GM20431 (cell line): ENCODE data around the gene RTL10.
"Not testable (repeated sequence)": the region's sequence is repeated elsewhere in the genome, so short reads cannot be mapped to it uniquely, and the experiment has no call there.

ENCODE experiments used
- in situ Hi-C: fragments of 300-500 bp; cut with MseI, MboI; formaldehyde crosslinking; loops from one replicate; pipeline ENCODE4 v1.15.0; 2020; ENCODE audit warnings: low sequenced_read_pairs; ENCODE audit not compliant: unreplicated experiment

The RTL10 gene

DNA sequence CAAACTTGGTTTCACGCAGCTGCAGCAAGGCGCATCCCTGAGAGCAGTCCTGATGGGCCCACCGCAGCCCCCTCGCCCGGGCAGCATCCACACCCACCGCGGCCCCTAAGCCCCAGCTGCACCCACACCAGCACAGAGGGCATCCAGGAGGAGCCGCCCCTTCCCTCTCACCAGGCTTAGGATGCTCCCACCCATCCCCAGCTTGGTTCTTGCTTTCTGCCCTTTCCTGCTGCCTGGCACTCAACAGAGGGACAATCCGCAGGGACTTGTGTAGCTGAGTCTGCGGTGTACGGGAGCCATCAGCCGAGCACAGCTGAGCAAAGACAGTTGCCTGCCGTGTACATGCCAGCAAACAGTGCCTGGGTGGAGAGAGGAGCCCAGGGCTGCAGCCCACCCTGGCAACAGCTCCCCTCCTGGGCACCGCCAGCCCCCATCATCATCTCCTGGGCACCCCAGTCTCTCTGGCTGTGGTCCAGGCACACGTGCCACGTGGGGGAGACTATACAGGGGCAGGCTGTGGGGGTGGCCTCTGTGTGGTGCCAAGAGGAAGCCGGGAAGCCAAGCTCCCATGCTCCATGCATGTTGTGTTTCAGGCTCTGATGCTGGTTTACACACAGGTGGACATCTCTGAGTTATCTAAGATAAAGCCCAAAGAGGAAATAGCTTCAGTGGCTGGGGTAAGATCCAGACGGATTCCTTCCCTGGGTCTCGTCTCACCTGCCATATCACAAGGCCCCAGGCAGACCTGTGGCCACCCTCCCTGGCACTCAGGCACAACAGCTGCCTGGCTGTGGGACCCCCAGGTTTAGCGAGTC, 36.0 kb upstream of the RTL10 start:
- in situ Hi-C loops: no loop called here

- in situ Hi-C loops: no loop called here
These were observed 35.3 kb upstream of the RTL10 start for GRCh38 chr22:19889951-19890350.

DNA sequence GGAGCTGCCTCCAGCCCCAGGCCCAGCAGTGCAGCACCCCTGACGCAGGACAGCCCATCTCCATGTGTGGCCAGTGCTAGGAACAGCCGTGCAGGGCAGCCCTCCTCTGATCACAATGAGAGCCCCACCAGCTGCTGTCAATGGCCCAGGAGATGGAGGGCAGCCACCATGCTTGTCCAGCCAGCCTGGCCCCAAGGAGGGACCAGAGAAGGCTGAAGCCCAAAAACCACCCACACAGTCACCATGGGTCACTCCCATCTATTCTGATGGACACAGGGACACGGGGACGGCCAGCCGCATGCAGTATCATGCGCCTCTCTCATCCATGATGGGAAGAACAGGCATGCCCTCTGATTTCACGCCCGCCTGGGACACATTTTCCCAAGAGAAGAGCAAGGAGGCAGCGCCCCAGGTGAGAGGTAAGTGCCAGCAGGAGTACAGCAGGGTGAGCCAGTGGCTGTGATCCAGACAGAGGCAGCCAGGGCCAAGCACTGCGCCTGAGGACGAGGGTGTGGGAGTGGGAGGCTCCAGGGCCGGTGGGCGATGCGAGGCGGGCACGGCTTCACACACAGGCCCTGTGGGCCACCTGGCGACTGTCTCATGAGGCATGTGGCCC, 33.6 kb upstream of the RTL10 start:
- in situ Hi-C loops: no loop called here

- in situ Hi-C loops: no loop called here
These were observed 32.7 kb upstream of the RTL10 start for GRCh38 chr22:19887256-19887985.

DNA sequence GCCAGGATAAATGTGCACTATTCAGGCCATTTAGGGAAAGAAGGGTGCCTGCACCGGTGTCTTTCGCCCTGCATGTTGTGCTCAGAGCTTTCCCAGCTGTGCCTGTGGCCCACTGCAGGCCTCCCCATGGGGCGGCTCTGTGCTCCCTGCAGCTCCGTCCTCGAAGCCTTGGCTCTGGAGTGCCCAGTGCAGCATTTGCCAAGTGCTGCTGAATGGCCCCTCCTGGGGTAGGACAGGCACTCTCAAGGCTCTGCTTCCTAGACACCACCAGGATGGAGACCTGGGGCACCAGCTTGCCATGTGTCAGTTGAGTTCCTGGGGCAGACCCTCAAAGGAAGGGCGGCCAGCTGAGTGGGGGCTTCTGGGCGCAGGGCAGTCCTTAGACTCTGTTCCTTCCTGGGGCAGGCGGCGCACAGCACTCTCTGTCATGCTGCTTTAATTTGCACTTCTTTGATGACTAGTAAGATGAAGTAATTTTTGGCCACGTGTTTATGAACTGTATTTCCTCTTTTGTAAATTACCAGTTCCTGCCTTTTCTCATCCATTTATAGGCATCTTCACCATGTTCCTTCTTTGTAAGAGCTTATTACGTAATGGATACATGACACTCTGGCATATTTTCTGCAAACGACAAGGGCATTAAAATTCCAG, 32.1 kb upstream of the RTL10 start:
- in situ Hi-C loops: no loop called here

DNA sequence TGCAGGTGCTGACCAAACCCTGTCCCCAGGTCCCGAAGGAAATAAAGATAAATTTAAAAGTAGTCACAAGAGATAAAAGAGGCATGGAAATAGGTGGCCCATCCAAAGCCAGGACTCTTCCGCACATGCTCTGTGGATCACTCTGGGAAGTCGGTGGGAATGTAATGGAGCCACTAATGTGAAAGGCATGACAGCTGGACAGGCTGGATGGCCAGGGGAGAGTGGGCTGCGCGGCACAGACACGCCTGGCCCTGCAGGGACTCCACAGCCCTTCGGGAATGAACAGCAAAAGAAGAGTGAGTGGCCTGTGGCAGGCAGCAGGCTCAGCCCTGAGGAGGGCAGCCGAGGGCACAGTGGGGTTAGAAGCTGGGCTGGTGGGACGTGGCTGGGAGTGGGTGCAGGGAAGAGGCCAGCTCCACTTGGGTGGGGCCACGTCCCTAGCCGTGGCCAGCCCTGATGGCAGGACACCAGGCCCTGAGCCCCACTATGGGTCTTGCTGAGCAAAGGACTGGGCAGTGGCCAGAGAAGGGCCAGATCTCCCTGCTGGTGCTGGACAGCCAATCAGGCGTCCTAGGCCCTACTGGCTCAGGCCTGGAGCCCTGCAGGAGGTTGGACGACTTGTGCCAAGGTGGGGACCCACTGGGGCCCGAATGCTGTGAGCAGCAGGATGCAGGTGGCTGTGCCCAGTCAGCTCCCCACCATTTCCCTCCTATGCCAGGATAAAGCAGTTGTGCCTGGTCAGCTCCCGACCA, 31.3 kb upstream of the RTL10 start:
- in situ Hi-C loops: no loop called here

GRCh38 chr22:19884954-19885751, 30.5 kb upstream of the RTL10 start:
- in situ Hi-C loops: no loop called here

DNA sequence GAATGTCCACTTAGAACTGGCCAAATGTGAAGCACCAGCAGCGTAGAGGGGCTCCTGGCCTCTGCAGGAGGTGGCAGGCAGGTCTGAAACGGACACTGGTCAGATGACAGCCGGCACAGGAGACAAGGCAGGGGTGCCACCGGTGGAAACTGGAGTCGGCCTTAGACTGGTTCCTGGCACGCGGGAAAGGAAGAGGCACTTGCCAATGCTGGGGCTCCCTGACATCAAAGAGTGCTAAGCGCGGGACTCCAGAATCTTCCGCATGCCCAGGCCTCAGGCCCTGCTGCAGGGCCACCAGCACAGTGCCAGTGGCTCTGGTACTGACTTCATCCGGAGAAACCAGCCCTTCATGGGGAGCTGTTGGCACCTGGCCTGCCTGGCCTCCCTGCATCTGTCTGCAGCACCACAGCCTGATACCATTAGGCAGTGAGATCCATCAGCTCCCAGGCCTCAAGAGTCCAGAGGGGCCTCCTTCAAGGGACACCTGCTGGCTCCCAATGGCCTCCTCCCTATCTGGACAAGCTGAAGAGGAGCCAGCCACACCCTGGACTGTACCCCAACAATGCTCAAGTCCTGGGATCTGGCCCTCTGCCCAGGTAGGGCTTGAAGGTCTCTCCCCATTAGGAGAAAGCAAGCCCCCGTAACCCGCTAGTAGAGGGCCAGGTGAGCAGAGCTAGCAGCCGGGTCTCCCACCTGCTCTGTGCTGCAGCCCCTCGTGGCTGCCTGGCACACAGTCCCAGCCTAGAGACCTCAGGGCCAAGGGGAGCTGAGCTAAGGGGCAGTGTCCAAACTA, 29.7 kb upstream of the RTL10 start:
- in situ Hi-C loops: no loop called here

- in situ Hi-C loops: not testable (repeated sequence)
These were observed 28.8 kb upstream of the RTL10 start for GRCh38 chr22:19883446-19883845.

GRCh38 chr22:19882446-19883381, 28.0 kb upstream of the RTL10 start:
- in situ Hi-C loops: no loop called here

GRCh38 chr22:19880786-19881569, 26.3 kb upstream of the RTL10 start:
- in situ Hi-C loops: no loop called here

DNA sequence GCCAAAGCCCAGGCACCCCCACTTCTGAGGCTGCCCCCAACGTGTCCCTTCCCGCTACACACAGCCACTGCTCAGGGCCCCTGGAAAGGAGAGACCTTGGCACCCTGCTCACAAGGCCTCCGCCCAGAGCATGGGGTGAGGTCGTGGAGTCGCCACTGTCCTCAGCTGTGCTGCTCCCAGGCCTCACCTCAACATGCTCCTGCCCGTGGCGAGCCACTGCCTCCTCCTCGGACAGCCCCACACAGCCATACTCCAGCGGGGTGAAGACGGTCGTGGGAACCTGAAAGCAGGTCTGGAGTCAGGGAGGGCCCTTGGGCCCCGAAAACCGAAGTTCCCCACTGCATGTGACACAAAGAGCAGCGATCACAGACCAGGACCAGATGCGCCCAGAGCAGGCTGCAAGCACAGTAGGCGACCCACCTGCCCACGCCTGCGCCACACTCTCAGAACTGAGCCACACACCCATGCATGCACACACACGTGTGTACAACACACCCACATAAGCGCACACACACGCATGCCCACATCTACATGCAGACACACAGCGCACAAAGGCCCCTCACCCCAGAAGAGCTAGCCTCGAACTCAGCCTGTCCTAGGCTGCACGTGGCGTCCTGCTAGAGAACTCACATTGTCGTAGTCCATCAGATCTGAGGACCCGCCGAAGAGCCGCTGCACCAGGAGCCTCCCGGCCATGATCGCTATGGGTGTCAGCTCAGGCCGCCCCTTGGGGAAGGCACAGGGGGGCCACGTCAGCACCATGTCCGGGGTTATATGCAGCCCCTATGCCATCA, 25.5 kb upstream of the RTL10 start:
- in situ Hi-C loops: no loop called here

DNA sequence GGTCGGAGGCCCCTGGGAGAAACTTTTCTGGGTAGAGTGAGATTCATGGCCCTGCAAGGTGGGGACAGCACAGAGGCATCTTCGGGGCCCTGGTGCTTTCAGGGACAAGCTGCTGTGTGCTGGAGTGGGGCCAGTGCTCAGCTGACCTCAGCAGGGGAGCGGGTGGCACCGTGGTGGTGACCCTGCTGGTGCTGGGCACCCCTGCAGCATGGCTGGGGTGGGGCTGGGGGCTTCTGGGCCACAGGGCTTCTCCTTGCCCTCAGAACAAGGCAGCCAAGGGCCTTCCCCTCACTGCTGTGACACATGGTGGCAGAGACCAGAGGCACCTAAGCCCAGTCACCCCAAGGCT, 24.9 kb upstream of the RTL10 start:
- in situ Hi-C loops: no loop called here

DNA sequence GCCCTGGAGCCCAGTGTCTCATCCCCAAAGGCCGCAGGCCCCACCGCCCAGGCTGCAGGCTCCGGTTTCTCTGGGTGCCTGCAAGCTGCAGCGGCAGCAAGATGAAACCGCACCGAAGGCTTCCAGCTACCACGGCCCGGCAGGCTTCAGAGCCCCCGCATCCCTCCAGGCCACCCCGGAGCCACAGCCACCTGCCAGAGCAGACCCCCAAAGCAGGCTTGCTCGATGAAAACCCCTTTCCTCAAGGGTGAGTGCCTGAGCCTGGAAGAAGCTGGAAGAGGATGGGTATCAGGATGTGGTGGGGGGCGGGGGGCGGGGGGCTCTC, 24.5 kb upstream of the RTL10 start:
- in situ Hi-C loops: no loop called here

- in situ Hi-C loops: no loop called here
These were observed 24.0 kb upstream of the RTL10 start for GRCh38 chr22:19878461-19879245.
